Naive thymus-derived CD4-positive, alpha-beta T cell (primary cell): Measurements from ENCODE around the gene SPTLC2. TPM values are rescaled to one million over a fixed set of nuclear protein-coding genes. Genes with fewer than 3 reads are reported as not detected.
"Not testable (repeated sequence)": the region's sequence is repeated elsewhere in the genome, so short reads cannot be mapped to it uniquely, and the experiment has no call there.

Source experiments
- ATAC-seq: fragments of 150-1000 bp; cut with Tn5 transposase; 2 replicates; pipeline ENCODE4 v1.10.0; 2021; ENCODE audit warnings: mild to moderate bottlenecking, moderate library complexity
- CTCF ChIA-PET: fragments of 350-600 bp; sonication (Branson Sonifier 250); formaldehyde crosslinking; loops from one replicate; lab custom pipeline; 2021; ENCODE audit warnings: antibody characterized with exemption; lab: Charles Lee
- POLR2A ChIA-PET: fragments of 350-600 bp; sonication (Branson Sonifier 250); formaldehyde crosslinking; loops from one replicate; lab custom pipeline; 2021; ENCODE audit warnings: antibody characterized with exemption, inconsistent platforms; lab: Charles Lee
- DNase-seq, 9 donors: peaks; one replicate each; pipeline versions ENCODE4 v3.0.0 to v3.0.0-alpha.2; 2020 to 2022; ENCODE audit warnings: mixed read lengths in 1 of 9
- H3K27ac ChIP-seq: one replicate; pipeline ENCODE4 v1.7.0; 2013; ENCODE audit warnings: mild to moderate bottlenecking, low read depth, low read length, moderate library complexity
- H3K27me3 ChIP-seq, 2 donors: one replicate each; pipeline ENCODE4 v1.7.0; 2013; ENCODE audit warnings: low read length in 2 of 2, mild to moderate bottlenecking in 2 of 2, moderate library complexity in 2 of 2; ENCODE audit not compliant: control insufficient read depth in 2 of 2, insufficient read depth in 2 of 2
- H3K36me3 ChIP-seq, 3 experiments: 1 replicate in 2 of 3; 2 replicates in 1 of 3; pipeline ENCODE4 v1.7.0; 2013; ENCODE audit warnings: low read length in 3 of 3, mild to moderate bottlenecking in 3 of 3, moderate library complexity in 1 of 3; ENCODE audit not compliant: insufficient read depth in 3 of 3, control insufficient read depth in 2 of 3
- H3K4me1 ChIP-seq, 2 donors: one replicate each; pipeline ENCODE4 v1.7.0; 2013; ENCODE audit warnings: low read length in 2 of 2, mild to moderate bottlenecking in 2 of 2, moderate library complexity in 1 of 2; ENCODE audit not compliant: control insufficient read depth in 2 of 2, insufficient read depth in 2 of 2
- H3K4me3 ChIP-seq: 2 replicates; pipeline ENCODE4 v1.7.0; 2013; ENCODE audit warnings: mild to moderate bottlenecking, low read length
- H3K9me3 ChIP-seq, 3 experiments: 1 replicate in 2 of 3; 2 replicates in 1 of 3; pipeline ENCODE4 v1.7.0; 2013; ENCODE audit warnings: low read length in 3 of 3; ENCODE audit not compliant: control insufficient read depth in 2 of 3
- H3K27ac Mint-ChIP-seq, 9 donors: one replicate each; pipeline ENCODE4 v1.8.0; 2020 to 2022; ENCODE audit warnings: mixed read lengths in 9 of 9, mild to moderate bottlenecking in 8 of 9, moderate library complexity in 5 of 9, inconsistent platforms in 2 of 9
- H3K27me3 Mint-ChIP-seq, 5 donors: one replicate each; pipeline ENCODE4 v1.8.0; 2021 to 2022; ENCODE audit warnings: mixed read lengths in 5 of 5, mild to moderate bottlenecking in 1 of 5
- H3K36me3 Mint-ChIP-seq, 5 donors: one replicate each; pipeline ENCODE4 v1.8.0; 2020 to 2022; ENCODE audit warnings: mixed read lengths in 5 of 5, mild to moderate bottlenecking in 3 of 5, inconsistent platforms in 1 of 5
- H3K4me1 Mint-ChIP-seq, 7 donors: one replicate each; pipeline ENCODE4 v1.8.0; 2020 to 2022; ENCODE audit warnings: mixed read lengths in 7 of 7, mild to moderate bottlenecking in 3 of 7, inconsistent platforms in 1 of 7
- H3K4me3 Mint-ChIP-seq, 10 donors: one replicate each; pipeline ENCODE4 v1.8.0; 2020 to 2022; ENCODE audit warnings: mild to moderate bottlenecking in 10 of 10, mixed read lengths in 10 of 10, moderate library complexity in 6 of 10, inconsistent platforms in 2 of 10
- H3K9me3 Mint-ChIP-seq, 11 donors: one replicate each; pipeline ENCODE4 v1.8.0; 2020 to 2022; ENCODE audit warnings: mixed read lengths in 11 of 11, mild to moderate bottlenecking in 4 of 11, inconsistent platforms in 1 of 11, moderate library complexity in 1 of 11
- intact Hi-C, 2 donors: fragments of 100-400 bp; cut with micrococcal nuclease; formaldehyde crosslinking; loops; one replicate each; pipeline ENCODE4 v1.15.1; 2023
- polyA plus RNA-seq, 2 donors: library from polyadenylated mRNA; unstranded; fragments of 300-500 nt; fragmentation: Illumina TruSeq; gene quantifications; one replicate each; pipeline ENCODE4 v1.2.3, GENCODE V29; 2021
- total RNA-seq, 6 experiments: library from RNA in 5 of 6; stranded (reverse) in 5 of 6; gene quantifications; 1 replicate in 5 of 6; 2 replicates in 1 of 6; pipeline ENCODE4 v1.2.3 and lab custom pipeline; 2021 to 2026

The SPTLC2 gene
- total and polyA plus RNA-seq, 7 experiments from 2014 or later = 11.6 to 58.1 (median 24.7) TPM

DNA sequence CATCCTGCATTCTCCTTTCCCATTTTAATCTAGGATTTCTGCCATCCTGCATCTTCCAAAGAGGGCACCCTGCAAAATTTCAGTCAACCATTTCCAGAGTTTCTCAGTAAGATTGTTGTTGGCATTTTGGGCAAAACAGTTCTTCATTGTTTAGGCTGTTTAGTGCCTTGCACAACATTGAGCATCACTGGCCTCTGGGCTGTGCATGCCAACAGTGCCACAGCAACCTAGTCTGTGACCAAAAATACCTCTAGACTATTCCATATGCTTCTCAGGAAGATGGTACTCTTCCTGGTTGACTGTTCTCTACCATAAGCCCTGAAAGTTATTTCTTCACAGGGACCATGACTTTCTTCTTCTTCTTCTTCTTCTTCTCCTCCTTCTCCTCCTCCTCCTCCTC lies 85.4 kb downstream of the SPTLC2 start:
- Mint-ChIP-seq H3K36me3 (peaks cover 0 to 38% (median 20%) of the 10 kb centered on the region in 5 donors), H3K27me3 (no peaks in the 10 kb centered on the region), H3K4me1 (peaks cover 0 to 19% (median 0%) of the 10 kb centered on the region in 7 donors), H3K4me3 (no peak overlapping the region), H3K9me3 (no peaks in the 10 kb centered on the region), H3K27ac (peak overlapping the region in 1 of 9 donors; percentile 58)
- Histone ChIP-seq H3K27ac (no peak overlapping the region), H3K9me3 (no peaks in the 10 kb centered on the region), H3K4me3 (no peak overlapping the region), H3K27me3 (no peaks in the 10 kb centered on the region), H3K36me3 (no peaks in the 10 kb centered on the region), H3K4me1 (no peaks in the 10 kb centered on the region)
- ATAC-seq (no peak), DNase-seq (no peak)
- intact Hi-C loops = no loop called here
- POLR2A ChIA-PET = no interaction called here
- CTCF ChIA-PET = no interaction called here

DNA sequence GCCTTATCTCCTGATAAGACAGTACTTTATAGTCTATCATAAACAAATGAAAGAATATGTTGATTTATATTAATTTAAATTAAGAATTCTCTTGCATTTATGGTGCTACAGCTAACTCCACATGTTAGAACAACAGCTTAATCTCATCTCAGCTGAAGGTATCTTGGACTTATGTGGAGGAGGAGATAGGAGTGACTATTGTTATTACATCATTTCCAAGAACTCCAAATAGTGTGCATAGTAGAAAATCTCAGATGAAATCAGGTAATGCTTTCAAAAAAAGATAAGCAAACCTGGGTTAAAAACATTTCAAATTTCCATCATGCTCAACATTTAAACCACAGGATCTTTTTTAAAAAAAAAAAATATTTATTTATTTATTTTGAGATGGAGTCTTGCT lies 86.5 kb downstream of the SPTLC2 start:
- Histone ChIP-seq H3K36me3 (no peaks in the 10 kb centered on the region), H3K4me1 (no peaks in the 10 kb centered on the region), H3K27ac (no peak overlapping the region), H3K27me3 (no peaks in the 10 kb centered on the region), H3K9me3 (no peaks in the 10 kb centered on the region), H3K4me3 (no peak overlapping the region)
- no peak for ATAC-seq
- peaks cover 0 to 21% (median 0%) of the 10 kb centered on the region in 7 donors for H3K4me1 Mint-ChIP-seq
- intact Hi-C loops = no loop called here
- H3K9me3 Mint-ChIP-seq = no peaks in the 10 kb centered on the region
- no peak for DNase-seq
- H3K27me3 Mint-ChIP-seq = no peaks in the 10 kb centered on the region
- H3K27ac Mint-ChIP-seq = no peak overlapping the region
- peaks cover 0 to 29% (median 12%) of the 10 kb centered on the region in 5 donors for H3K36me3 Mint-ChIP-seq
- POLR2A ChIA-PET = interaction anchor here (0.5 kb wide), 1 partner anchor 142 kb away, joined by 3 read pairs; no protein-coding TSS in a partner anchor
- H3K4me3 Mint-ChIP-seq = no peak overlapping the region
- CTCF ChIA-PET = interaction anchor here (0.7 kb wide), 1 partner anchor 103 kb away, joined by 3 read pairs; no protein-coding TSS in a partner anchor

DNA sequence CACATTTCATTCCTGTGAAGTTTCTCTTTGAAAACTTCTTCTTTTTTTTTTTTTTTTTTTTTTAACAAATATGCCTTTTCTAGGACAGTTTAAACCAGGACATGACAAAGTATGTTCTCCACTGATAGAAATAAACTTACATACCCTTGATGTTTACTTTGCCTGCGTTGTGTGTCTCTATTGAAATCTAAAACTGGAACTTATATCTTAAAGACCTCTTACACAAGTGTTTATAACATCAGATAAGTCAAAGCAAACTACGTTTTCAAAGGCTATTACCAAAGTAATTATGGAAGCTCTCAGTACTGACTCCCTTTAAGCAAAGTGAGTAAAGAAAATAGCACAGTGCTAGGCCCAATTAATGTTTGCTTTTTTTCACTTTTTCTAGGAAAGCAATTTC lies 87.2 kb downstream of the SPTLC2 start:
- H3K36me3 ChIP-seq = no peaks in the 10 kb centered on the region
- no peaks in the 10 kb centered on the region for H3K9me3 ChIP-seq
- intact Hi-C loops = no loop called here
- no peak overlapping the region for H3K27ac ChIP-seq
- no peak overlapping the region for H3K4me3 ChIP-seq
- Mint-ChIP-seq H3K9me3 (no peaks in the 10 kb centered on the region), H3K36me3 (peaks cover 0 to 27% (median 12%) of the 10 kb centered on the region in 5 donors), H3K27me3 (no peaks in the 10 kb centered on the region), H3K4me3 (no peak overlapping the region), H3K4me1 (peaks cover 0 to 21% (median 0%) of the 10 kb centered on the region in 7 donors), H3K27ac (no peak overlapping the region)
- no peaks in the 10 kb centered on the region for H3K4me1 ChIP-seq
- DNase-seq = no peak
- H3K27me3 ChIP-seq = no peaks in the 10 kb centered on the region
- ChIA-PET CTCF (no interaction called here), POLR2A (interaction anchor here (0.6 to 1.1 kb wide), 2 partner anchors 14 to 98 kb away, joined by 3 to 5 read pairs; no protein-coding TSS in a partner anchor)
- no peak for ATAC-seq

DNA sequence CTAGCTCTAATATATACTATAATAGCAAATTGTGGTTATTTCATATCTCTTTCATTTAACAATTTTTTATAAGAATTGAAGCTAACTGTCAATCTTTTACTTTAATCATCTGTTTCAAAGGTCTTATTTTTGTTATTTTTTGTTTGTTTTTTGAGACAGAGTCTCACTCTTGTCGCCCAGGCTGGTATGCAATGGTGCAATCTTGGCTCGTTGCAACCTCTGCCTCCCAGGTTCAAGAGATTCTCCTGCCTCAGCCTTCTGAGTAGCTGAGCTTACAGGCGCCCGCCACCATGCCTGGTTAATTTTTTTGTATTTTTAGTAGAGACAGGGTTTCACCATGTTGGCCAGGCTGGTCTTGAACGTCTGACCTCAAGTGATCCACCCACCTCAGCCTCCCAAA lies 87.7 kb downstream of the SPTLC2 start:
- H3K27ac ChIP-seq, H3K4me3 ChIP-seq, H3K4me1 ChIP-seq, H3K4me3 Mint-ChIP-seq, H3K9me3 ChIP-seq, ATAC-seq, H3K27me3 ChIP-seq, H3K27ac Mint-ChIP-seq, CTCF ChIA-PET, intact Hi-C loops, H3K9me3 Mint-ChIP-seq, H3K36me3 ChIP-seq, DNase-seq, H3K27me3 Mint-ChIP-seq: not testable (repeated sequence)
- Mint-ChIP-seq H3K4me1 (peaks cover 0 to 21% (median 4%) of the 10 kb centered on the region in 7 donors), H3K36me3 (peaks cover 0 to 27% (median 10%) of the 10 kb centered on the region in 5 donors)
- POLR2A ChIA-PET = interaction anchor here (0.6 to 1.1 kb wide), 2 partner anchors 15 to 99 kb away, joined by 3 to 5 read pairs; no protein-coding TSS in a partner anchor

DNA sequence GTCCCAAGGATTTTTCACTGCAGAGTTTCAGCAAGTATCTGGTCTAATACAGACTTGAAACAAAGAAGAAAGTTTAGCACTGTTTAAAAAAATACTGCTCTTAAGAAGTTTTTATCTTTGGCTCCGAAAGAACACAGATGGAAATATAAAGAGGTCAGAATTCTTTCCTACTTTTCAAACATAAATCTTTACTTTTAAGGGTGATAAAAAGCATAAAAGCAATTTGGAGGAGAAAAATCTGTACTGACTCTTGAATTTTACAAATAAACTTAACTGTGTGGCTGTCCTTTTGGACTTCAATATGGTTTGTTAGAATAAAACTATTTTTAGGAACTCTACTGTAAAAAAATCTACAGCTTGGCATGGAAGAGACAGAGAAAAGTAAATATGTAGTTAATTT lies 90.2 kb downstream of the SPTLC2 start:
- H3K9me3 Mint-ChIP-seq = no peaks in the 10 kb centered on the region
- no peak overlapping the region for H3K27ac ChIP-seq
- POLR2A ChIA-PET = no interaction called here
- no peaks in the 10 kb centered on the region for H3K9me3 ChIP-seq
- CTCF ChIA-PET = no interaction called here
- no peak overlapping the region for H3K4me3 ChIP-seq
- no peak overlapping the region for H3K4me3 Mint-ChIP-seq
- peaks cover 0 to 17% (median 4%) of the 10 kb centered on the region in 7 donors for H3K4me1 Mint-ChIP-seq
- DNase-seq (no peak), ATAC-seq (no peak)
- no peaks in the 10 kb centered on the region for H3K4me1 ChIP-seq
- peaks cover 0 to 4% (median 3%) of the 10 kb centered on the region in 3 experiments for H3K36me3 ChIP-seq
- H3K36me3 Mint-ChIP-seq = peaks cover 4 to 32% (median 14%) of the 10 kb centered on the region in 5 donors
- H3K27ac Mint-ChIP-seq = no peak overlapping the region
- intact Hi-C loops = no loop called here
- no peaks in the 10 kb centered on the region for H3K27me3 ChIP-seq
- H3K27me3 Mint-ChIP-seq = no peaks in the 10 kb centered on the region

DNA sequence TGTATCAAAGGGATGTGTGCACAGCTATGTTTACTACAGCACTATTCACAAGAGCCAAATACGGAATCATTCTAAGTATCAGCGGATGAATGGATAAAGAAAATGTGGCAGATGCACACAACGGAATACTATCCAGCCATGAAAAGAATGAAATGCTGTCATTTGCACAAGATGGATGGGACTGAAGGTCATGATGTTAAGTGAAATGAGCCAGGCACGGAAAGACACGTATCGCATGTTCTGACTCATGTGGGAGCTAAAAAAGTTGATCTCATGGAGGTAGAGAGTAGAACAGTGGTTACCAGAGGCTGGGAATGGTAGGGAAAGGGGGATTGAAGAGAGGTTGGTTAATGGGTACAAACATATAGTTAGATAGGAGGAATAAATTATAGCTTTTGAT lies 91.9 kb downstream of the SPTLC2 start:
- Histone ChIP-seq H3K27me3 (no peaks in the 10 kb centered on the region), H3K4me3 (no peak overlapping the region), H3K27ac (no peak overlapping the region), H3K36me3 (peaks cover 0 to 19% (median 4%) of the 10 kb centered on the region in 3 experiments), H3K4me1 (no peaks in the 10 kb centered on the region), H3K9me3 (no peaks in the 10 kb centered on the region)
- H3K27me3 Mint-ChIP-seq = no peaks in the 10 kb centered on the region
- no peak overlapping the region for H3K4me3 Mint-ChIP-seq
- peaks cover 14 to 43% (median 27%) of the 10 kb centered on the region in 5 donors for H3K36me3 Mint-ChIP-seq
- intact Hi-C loops = no loop called here
- peaks cover 0 to 6% (median 0%) of the 10 kb centered on the region in 7 donors for H3K4me1 Mint-ChIP-seq
- ATAC-seq (no peak), DNase-seq (no peak)
- ChIA-PET CTCF (no interaction called here), POLR2A (interaction anchor here (0.7 kb wide), 1 partner anchor 51 kb away, joined by 3 read pairs; no protein-coding TSS in a partner anchor)
- H3K27ac Mint-ChIP-seq = no peak overlapping the region
- no peaks in the 10 kb centered on the region for H3K9me3 Mint-ChIP-seq

DNA sequence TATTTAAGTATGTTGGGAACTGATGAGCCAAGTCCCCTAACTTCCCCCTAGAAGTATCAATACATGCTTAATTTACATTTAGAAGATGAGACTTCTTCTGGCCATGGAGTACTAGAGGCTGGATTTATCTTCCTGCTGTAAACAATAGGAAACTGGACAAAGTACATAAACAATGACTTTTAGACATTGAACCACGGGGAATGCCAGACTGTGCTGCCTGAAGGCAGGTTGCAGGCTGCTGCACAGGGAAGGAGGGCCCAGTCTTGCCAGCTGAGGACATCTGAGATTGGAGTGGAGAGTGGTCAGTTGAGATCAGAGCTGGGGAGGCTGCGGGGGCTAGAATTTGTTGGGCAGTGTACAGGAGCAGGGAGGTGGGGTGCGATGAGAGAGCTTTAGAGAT lies 93.3 kb downstream of the SPTLC2 start:
- CTCF ChIA-PET = no interaction called here
- peaks cover 0 to 6% (median 2%) of the 10 kb centered on the region in 7 donors for H3K4me1 Mint-ChIP-seq
- peaks cover 14 to 58% (median 33%) of the 10 kb centered on the region in 5 donors for H3K36me3 Mint-ChIP-seq
- no peaks in the 10 kb centered on the region for H3K9me3 Mint-ChIP-seq
- Histone ChIP-seq H3K4me1 (no peaks in the 10 kb centered on the region), H3K9me3 (no peaks in the 10 kb centered on the region), H3K27ac (no peak overlapping the region), H3K36me3 (peaks cover 0 to 32% (median 7%) of the 10 kb centered on the region in 3 experiments), H3K27me3 (no peaks in the 10 kb centered on the region), H3K4me3 (no peak overlapping the region)
- H3K27me3 Mint-ChIP-seq = no peaks in the 10 kb centered on the region
- H3K27ac Mint-ChIP-seq = peak overlapping the region in 2 of 9 donors; percentile 15 to 27
- ATAC-seq (no peak), DNase-seq (no peak)
- no peak overlapping the region for H3K4me3 Mint-ChIP-seq
- POLR2A ChIA-PET = no interaction called here
- intact Hi-C loops = no loop called here
